ENCODE measurements around the gene CAAP1.

CAAP1 gene

GRCh38 chr9:26925609-26926008 is 33.0 kb upstream of the CAAP1 start:
- no peak for DNase-seq (ENCODE audit: low spot score)
- in situ Hi-C loops (cut with MboI; ENCODE audit: low pct_unique_long_range_greater_than_20kb, low sequenced_read_pairs, unreplicated experiment) = no loop called here
- no peak for TF ChIP-seq CTCF (IDR thresholded peaks at IDR 0.05; ENCODE audit: extremely low read depth, insufficient read depth, missing control alignments)

- DNase-seq (ENCODE audit: low spot score) = no peak
- no peak for TF ChIP-seq CTCF (IDR thresholded peaks at IDR 0.05; ENCODE audit: extremely low read depth, insufficient read depth, missing control alignments)
- in situ Hi-C loops (cut with MboI; ENCODE audit: low pct_unique_long_range_greater_than_20kb, low sequenced_read_pairs, unreplicated experiment) = no loop called here
Measured at GRCh38 chr9:26919698-26920097, 27.1 kb upstream of the CAAP1 start.

DNA sequence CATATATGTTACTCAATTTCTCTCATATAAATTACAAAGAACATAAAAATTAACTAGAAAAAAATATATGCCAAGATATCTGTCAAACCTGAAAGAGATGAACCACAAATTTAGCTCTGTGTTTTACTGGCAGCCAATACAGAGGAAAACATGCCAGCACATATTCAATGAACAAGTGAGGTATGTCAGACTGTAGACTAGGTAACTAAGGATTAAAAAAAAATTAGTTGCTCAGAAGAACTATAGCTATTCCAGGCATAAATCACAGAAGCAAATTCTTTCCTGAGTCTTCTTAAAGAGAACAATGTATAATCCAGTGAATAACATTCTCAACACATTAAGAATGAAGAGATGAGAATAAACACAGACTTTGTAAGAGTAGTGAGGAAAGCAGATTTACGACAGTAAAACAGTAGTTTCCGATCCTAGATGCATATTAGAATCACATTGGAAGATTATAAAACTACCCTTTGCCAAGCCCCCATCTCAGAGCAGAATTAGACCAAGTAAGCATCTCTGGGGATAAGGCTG is 20.6 kb upstream of the CAAP1 start:
- no peak for TF ChIP-seq CTCF (IDR thresholded peaks at IDR 0.05; ENCODE audit: extremely low read depth, insufficient read depth, missing control alignments)
- no peak for DNase-seq (ENCODE audit: low spot score)
- in situ Hi-C loops (cut with MboI; ENCODE audit: low pct_unique_long_range_greater_than_20kb, low sequenced_read_pairs, unreplicated experiment) = no loop called here

GRCh38 chr9:26904671-26905070 is 12.1 kb upstream of the CAAP1 start:
- TF ChIP-seq CTCF (IDR thresholded peaks at IDR 0.05; ENCODE audit: extremely low read depth, insufficient read depth, missing control alignments) = no peak
- no peak for DNase-seq (ENCODE audit: low spot score)
- in situ Hi-C loops (cut with MboI; ENCODE audit: low pct_unique_long_range_greater_than_20kb, low sequenced_read_pairs, unreplicated experiment) = no loop called here

- DNase-seq (ENCODE audit: low spot score) = no peak
- TF ChIP-seq CTCF (IDR thresholded peaks at IDR 0.05; ENCODE audit: extremely low read depth, insufficient read depth, missing control alignments) = no peak
- in situ Hi-C loops (cut with MboI; ENCODE audit: low pct_unique_long_range_greater_than_20kb, low sequenced_read_pairs, unreplicated experiment) = no loop called here
Measured at GRCh38 chr9:26904070-26904469, 11.5 kb upstream of the CAAP1 start.

DNA sequence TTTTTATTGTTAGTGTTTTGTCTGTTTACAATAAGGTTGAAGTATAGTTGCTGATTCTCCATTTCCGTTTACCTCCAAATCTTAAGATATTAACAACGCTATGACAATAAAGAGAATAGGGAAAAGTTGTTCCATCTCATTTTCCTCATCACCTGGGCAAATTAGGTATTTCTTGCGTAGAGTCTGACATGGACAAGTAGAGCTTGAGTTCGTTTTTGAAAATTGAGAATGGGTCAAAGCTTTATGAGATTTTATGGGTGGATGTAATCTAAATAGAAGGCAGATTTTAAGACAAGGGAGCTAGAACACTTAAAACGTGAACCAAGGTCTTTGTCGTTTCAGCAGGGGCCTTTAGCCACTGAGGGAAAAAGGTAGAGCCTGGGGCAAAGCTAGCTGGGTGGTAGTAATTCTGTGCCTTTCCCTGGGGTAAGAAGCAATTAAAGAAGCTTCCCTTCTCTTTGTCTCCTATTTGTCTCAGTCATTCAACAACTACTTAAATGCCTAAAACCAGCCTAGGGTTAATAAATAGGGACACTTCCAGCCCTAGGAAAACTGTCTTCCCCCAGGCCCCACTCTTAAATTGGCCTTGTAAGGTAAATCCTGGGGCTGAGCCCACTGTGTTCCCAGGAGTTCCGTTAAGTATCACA is 551 bp upstream of the CAAP1 start:
- TF ChIP-seq CTCF (IDR thresholded peaks at IDR 0.05; ENCODE audit: extremely low read depth, insufficient read depth, missing control alignments) = no peak
- no peak for DNase-seq (ENCODE audit: low spot score)
- in situ Hi-C loops (cut with MboI; ENCODE audit: low pct_unique_long_range_greater_than_20kb, low sequenced_read_pairs, unreplicated experiment) = no loop called here

All from GM13977 (cell line).